ENCODE data around the gene SLC6A19.
"Not testable (repeated sequence)": the region's sequence is repeated elsewhere in the genome, so short reads cannot be mapped to it uniquely, and the experiment has no call there.

The SLC6A19 gene

DNA sequence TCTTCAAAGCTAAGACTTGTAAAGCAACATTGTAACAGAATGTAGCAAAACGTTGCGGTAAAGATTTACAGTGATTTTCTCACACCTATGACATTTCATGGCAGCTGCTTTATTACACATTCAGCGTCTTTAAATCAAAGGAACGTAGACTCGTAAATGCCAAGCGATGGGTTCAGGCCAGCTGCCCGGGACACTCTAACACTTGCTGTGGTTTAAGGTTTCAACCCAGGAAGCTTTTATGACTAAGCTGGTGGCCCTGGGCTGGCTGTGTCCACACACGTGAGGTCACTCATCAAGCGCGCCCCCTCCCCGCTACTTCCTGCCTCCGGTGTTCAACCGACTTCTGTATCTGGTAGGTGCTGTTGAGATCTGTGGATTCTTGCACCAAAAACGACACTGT, 26.3 kb downstream of the SLC6A19 start:
- no peaks in the 10 kb centered on the region for H3K9me2 ChIP-seq (replicated peaks; ENCODE audit: insufficient read depth, low read length)
- no peaks in the 10 kb centered on the region for H3K9me3 ChIP-seq (ENCODE audit: insufficient read depth, low read length)
- no peak overlapping the region for H3K27ac ChIP-seq (ENCODE audit: low read depth, low read length)
- H3K36me3 ChIP-seq (ENCODE audit: low read length), result no peaks in the 10 kb centered on the region
- no peak overlapping the region for H3K4me2 ChIP-seq (ENCODE audit: low read depth, low read length, poor library complexity, severe bottlenecking)
- H3K4me3 ChIP-seq (ENCODE audit: insufficient read depth, low read length, poor library complexity, severe bottlenecking), result no peak overlapping the region
- no peaks in the 10 kb centered on the region for H3K79me2 ChIP-seq (ENCODE audit: insufficient read depth, low read length)
- no peak overlapping the region for H3K9ac ChIP-seq (ENCODE audit: low read length)
- no peaks in the 10 kb centered on the region for H3K27me3 ChIP-seq (ENCODE audit: low read length)
- no peaks in the 10 kb centered on the region for H4K20me1 ChIP-seq (ENCODE audit: low read depth, low read length)
- no peak overlapping the region for H2AFZ ChIP-seq (ENCODE audit: low read depth, low read length, severe bottlenecking)
- H3F3A ChIP-seq (ENCODE audit: insufficient read depth), result no peaks in the 10 kb centered on the region
- no peak for TF ChIP-seq EZH2phosphoT487 (conservative IDR thresholded peaks at IDR 0.05; ENCODE audit: low read length)
- TF ChIP-seq, protein P1, sequence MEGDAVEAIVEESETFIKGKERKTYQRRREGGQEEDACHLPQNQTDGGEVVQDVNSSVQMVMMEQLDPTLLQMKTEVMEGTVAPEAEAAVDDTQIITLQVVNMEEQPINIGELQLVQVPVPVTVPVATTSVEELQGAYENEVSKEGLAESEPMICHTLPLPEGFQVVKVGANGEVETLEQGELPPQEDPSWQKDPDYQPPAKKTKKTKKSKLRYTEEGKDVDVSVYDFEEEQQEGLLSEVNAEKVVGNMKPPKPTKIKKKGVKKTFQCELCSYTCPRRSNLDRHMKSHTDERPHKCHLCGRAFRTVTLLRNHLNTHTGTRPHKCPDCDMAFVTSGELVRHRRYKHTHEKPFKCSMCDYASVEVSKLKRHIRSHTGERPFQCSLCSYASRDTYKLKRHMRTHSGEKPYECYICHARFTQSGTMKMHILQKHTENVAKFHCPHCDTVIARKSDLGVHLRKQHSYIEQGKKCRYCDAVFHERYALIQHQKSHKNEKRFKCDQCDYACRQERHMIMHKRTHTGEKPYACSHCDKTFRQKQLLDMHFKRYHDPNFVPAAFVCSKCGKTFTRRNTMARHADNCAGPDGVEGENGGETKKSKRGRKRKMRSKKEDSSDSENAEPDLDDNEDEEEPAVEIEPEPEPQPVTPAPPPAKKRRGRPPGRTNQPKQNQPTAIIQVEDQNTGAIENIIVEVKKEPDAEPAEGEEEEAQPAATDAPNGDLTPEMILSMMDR (IDR thresholded peaks at IDR 0.05; ENCODE audit: insufficient read depth, low read length, poor library complexity, severe bottlenecking), result no peak

DNA sequence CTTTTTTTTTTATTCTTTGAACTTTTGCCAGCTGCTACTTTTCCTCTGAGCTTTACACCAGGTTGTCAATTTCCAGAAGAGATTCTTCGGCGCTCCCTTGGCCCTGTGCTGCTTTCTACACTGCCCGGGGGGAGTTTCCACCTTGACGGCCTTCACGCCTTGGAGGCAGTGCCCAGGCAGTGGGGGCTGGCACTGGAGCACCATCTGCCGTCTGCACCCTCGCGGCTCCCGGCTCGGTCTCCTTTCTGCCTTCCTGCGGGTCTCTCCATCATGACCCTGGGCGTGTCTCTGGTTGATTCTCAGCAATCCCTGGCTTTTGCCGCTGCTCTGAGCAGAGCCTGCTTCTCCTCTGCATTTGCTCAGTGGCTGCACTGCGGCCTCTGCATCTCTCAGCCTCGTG, 26.7 kb downstream of the SLC6A19 start:
- Histone ChIP-seq H3K27ac (ENCODE audit: low read depth, low read length) (no peak overlapping the region), H3K36me3 (ENCODE audit: low read length) (no peaks in the 10 kb centered on the region), H4K20me1 (ENCODE audit: low read depth, low read length) (no peaks in the 10 kb centered on the region), H3F3A (ENCODE audit: insufficient read depth) (no peaks in the 10 kb centered on the region), H3K4me2 (ENCODE audit: low read depth, low read length, poor library complexity, severe bottlenecking) (no peak overlapping the region), H3K9me2 (replicated peaks; ENCODE audit: insufficient read depth, low read length) (no peaks in the 10 kb centered on the region), H3K9me3 (ENCODE audit: insufficient read depth, low read length) (no peaks in the 10 kb centered on the region), H3K4me3 (ENCODE audit: insufficient read depth, low read length, poor library complexity, severe bottlenecking) (no peak overlapping the region), H3K79me2 (ENCODE audit: insufficient read depth, low read length) (no peaks in the 10 kb centered on the region), H3K9ac (ENCODE audit: low read length) (no peak overlapping the region), H3K27me3 (ENCODE audit: low read length) (no peaks in the 10 kb centered on the region), H2AFZ (ENCODE audit: low read depth, low read length, severe bottlenecking) (no peak overlapping the region)
- TF ChIP-seq, protein P1 (IDR thresholded peaks at IDR 0.05; ENCODE audit: insufficient read depth, low read length, poor library complexity, severe bottlenecking), result no peak
- no peak for TF ChIP-seq EZH2phosphoT487 (conservative IDR thresholded peaks at IDR 0.05; ENCODE audit: low read length)

DNA sequence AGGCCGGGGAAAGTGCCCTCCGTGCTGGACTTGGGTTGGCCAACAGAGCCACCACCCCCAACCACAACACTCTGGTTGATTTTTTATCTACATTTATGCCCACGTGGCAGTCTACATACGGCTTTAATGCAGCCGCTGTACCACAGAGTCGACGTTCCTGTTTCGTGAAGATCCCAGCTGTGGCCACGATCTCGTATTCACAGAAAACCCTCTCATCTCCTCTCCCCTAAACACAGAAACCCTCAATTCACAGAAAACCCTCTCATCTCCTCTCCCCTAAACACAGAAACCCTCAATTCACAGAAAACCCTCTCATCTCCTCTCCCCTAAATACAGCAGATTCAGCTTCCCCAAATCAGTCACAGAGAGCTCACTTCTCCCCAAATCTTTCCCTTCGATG, 27.6 kb downstream of the SLC6A19 start:
- not testable (repeated sequence) for H3K79me2 ChIP-seq (ENCODE audit: insufficient read depth, low read length); H3K9ac ChIP-seq (ENCODE audit: low read length); H3K27ac ChIP-seq (ENCODE audit: low read depth, low read length); H4K20me1 ChIP-seq (ENCODE audit: low read depth, low read length); H3K9me2 ChIP-seq (replicated peaks; ENCODE audit: insufficient read depth, low read length); H3K4me3 ChIP-seq (ENCODE audit: insufficient read depth, low read length, poor library complexity, severe bottlenecking); H2AFZ ChIP-seq (ENCODE audit: low read depth, low read length, severe bottlenecking); H3K4me2 ChIP-seq (ENCODE audit: low read depth, low read length, poor library complexity, severe bottlenecking); H3F3A ChIP-seq (ENCODE audit: insufficient read depth); H3K36me3 ChIP-seq (ENCODE audit: low read length); H3K9me3 ChIP-seq (ENCODE audit: insufficient read depth, low read length); H3K27me3 ChIP-seq (ENCODE audit: low read length)

DNA sequence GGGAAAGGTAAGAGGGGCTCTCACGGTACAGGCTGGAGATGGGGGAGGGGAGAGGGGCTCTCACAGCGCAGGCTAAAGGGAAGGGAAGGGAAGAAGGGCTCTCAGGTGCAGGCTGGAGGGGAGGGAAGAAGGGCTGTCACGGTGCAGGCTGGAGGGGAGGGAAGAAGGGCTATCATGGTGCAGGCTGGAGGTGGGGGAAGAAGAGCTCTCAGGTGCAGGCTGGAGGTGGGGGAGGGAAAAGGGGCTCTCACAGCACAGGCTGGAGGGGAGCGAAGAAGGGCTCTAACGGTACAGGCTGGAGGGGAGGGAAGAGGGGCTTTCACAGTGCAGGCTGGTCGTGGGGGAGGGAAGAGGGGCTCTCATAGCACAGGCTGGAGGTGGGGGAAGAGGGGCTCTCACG, 28.4 kb downstream of the SLC6A19 start:
- no peaks in the 10 kb centered on the region for H4K20me1 ChIP-seq (ENCODE audit: low read depth, low read length)
- no peaks in the 10 kb centered on the region for H3K27me3 ChIP-seq (ENCODE audit: low read length)

More for the DNA sequence above, 28.4 kb downstream of the SLC6A19 start:
- Histone ChIP-seq H3K27ac (ENCODE audit: low read depth, low read length) (no peak overlapping the region), H3K9me2 (replicated peaks; ENCODE audit: insufficient read depth, low read length) (no peaks in the 10 kb centered on the region), H3F3A (ENCODE audit: insufficient read depth) (no peaks in the 10 kb centered on the region), H3K4me2 (ENCODE audit: low read depth, low read length, poor library complexity, severe bottlenecking) (no peak overlapping the region), H3K79me2 (ENCODE audit: insufficient read depth, low read length) (no peaks in the 10 kb centered on the region), H3K4me3 (ENCODE audit: insufficient read depth, low read length, poor library complexity, severe bottlenecking) (no peak overlapping the region), H3K9ac (ENCODE audit: low read length) (no peak overlapping the region), H2AFZ (ENCODE audit: low read depth, low read length, severe bottlenecking) (no peak overlapping the region), H3K36me3 (ENCODE audit: low read length) (no peaks in the 10 kb centered on the region), H3K9me3 (ENCODE audit: insufficient read depth, low read length) (no peaks in the 10 kb centered on the region)
- TF ChIP-seq EZH2phosphoT487 (conservative IDR thresholded peaks at IDR 0.05; ENCODE audit: low read length), result no peak
- TF ChIP-seq, protein P1 (IDR thresholded peaks at IDR 0.05; ENCODE audit: insufficient read depth, low read length, poor library complexity, severe bottlenecking), result no peak

Data from SU-DHL-6 (cell line).